ENCODE results near the gene ADSS2.
"Not testable (repeated sequence)": the region's sequence is repeated elsewhere in the genome, so short reads cannot be mapped to it uniquely, and the experiment has no call there.

The ADSS2 gene

GRCh38 chr1:244368279-244368678 is 83.4 kb downstream of the ADSS2 start:
- DNase-seq (ENCODE audit: low read depth in 1 of 2, low spot score in 1 of 2): no peak

GRCh38 chr1:244367399-244368114 is 84.2 kb downstream of the ADSS2 start:
- DNase-seq (ENCODE audit: low read depth in 1 of 2, low spot score in 1 of 2): no peak

- no peak for DNase-seq (ENCODE audit: low read depth in 1 of 2, low spot score in 1 of 2)
Observed at GRCh38 chr1:244365809-244366208, 85.9 kb downstream of the ADSS2 start.

GRCh38 chr1:244365262-244365661 is 86.4 kb downstream of the ADSS2 start:
- not testable (repeated sequence) for DNase-seq (ENCODE audit: low read depth in 1 of 2, low spot score in 1 of 2)

GRCh38 chr1:244362476-244362875 is 89.2 kb downstream of the ADSS2 start:
- no peak for DNase-seq (ENCODE audit: low read depth in 1 of 2, low spot score in 1 of 2)

GRCh38 chr1:244361764-244362473 is 89.8 kb downstream of the ADSS2 start:
- DNase-seq (ENCODE audit: low read depth in 1 of 2, low spot score in 1 of 2): no peak
